Astrocyte (in vitro differentiated cells and primary cell): ENCODE data around the gene ZDHHC8. TPM values are rescaled to one million over a fixed set of nuclear protein-coding genes. Genes with fewer than 3 reads are reported as not detected.

Experiments used
- DNase-seq: peaks from one replicate; pipeline ENCODE4 v3.0.0-alpha.2; 2010; ENCODE audit warnings: low read depth
- FAIRE-seq: peaks from 2 replicates; lab custom pipeline; 2011; peaks lifted over from hg19 to GRCh38; lab: Jason Lieb, UNC
- H2AFZ ChIP-seq: 2 replicates; pipeline ENCODE4 v1.6.0; 2012; ENCODE audit warnings: low read depth, low read length, inconsistent platforms
- H3K27ac ChIP-seq: 2 replicates; pipeline ENCODE4 v1.5.1; 2011; ENCODE audit warnings: low read depth, low read length, inconsistent platforms
- H3K27me3 ChIP-seq: 2 replicates; pipeline ENCODE4 v1.6.0; 2011; ENCODE audit warnings: low read length, inconsistent platforms; ENCODE audit not compliant: insufficient read depth
- H3K36me3 ChIP-seq: 2 replicates; pipeline ENCODE4 v1.5.1; 2011; ENCODE audit warnings: low read length, inconsistent platforms; ENCODE audit not compliant: insufficient read depth
- H3K4me1 ChIP-seq: 2 replicates; pipeline ENCODE4 v1.5.1; 2011; ENCODE audit warnings: low read length, inconsistent platforms; ENCODE audit not compliant: insufficient read depth
- H3K4me2 ChIP-seq: 2 replicates; pipeline ENCODE4 v1.6.0; 2012; ENCODE audit warnings: low read length, inconsistent platforms
- H3K4me3 ChIP-seq: 2 replicates; pipeline ENCODE4 v1.5.1; 2011; ENCODE audit warnings: low read depth, mild to moderate bottlenecking, low read length, inconsistent platforms; ENCODE audit not compliant: insufficient read depth
- H3K79me2 ChIP-seq: 2 replicates; pipeline ENCODE4 v1.6.0; 2012; ENCODE audit warnings: mild to moderate bottlenecking, low read length, inconsistent platforms; ENCODE audit not compliant: insufficient read depth
- H3K9ac ChIP-seq: 2 replicates; pipeline ENCODE4 v1.6.0; 2012; ENCODE audit warnings: mild to moderate bottlenecking, low read length, inconsistent platforms
- H3K9me3 ChIP-seq: 2 replicates; pipeline ENCODE4 v1.5.1; 2012; ENCODE audit warnings: low read depth, mild to moderate bottlenecking, low read length, inconsistent platforms; ENCODE audit not compliant: insufficient read depth
- H4K20me1 ChIP-seq: 2 replicates; pipeline ENCODE4 v1.6.0; 2012; ENCODE audit warnings: low read length, inconsistent platforms; ENCODE audit not compliant: insufficient read depth
- H3K27ac Mint-ChIP-seq: one replicate; pipeline ENCODE4 v1.8.0; 2021; ENCODE audit warnings: mild to moderate bottlenecking, mixed read lengths; ENCODE audit not compliant: unreplicated experiment
- H3K27me3 Mint-ChIP-seq: one replicate; pipeline ENCODE4 v1.8.0; 2021; ENCODE audit warnings: low read depth, mixed read lengths; ENCODE audit not compliant: unreplicated experiment
- H3K36me3 Mint-ChIP-seq: one replicate; pipeline ENCODE4 v1.8.0; 2021; ENCODE audit warnings: low read depth, mixed read lengths; ENCODE audit not compliant: unreplicated experiment
- H3K4me1 Mint-ChIP-seq: one replicate; pipeline ENCODE4 v1.8.0; 2021; ENCODE audit warnings: low read depth, mixed read lengths; ENCODE audit not compliant: unreplicated experiment
- H3K4me3 Mint-ChIP-seq: one replicate; pipeline ENCODE4 v1.8.0; 2021; ENCODE audit warnings: mild to moderate bottlenecking, moderate library complexity, mixed read lengths; ENCODE audit not compliant: unreplicated experiment
- H3K9me3 Mint-ChIP-seq: one replicate; pipeline ENCODE4 v1.8.0; 2021; ENCODE audit warnings: mild to moderate bottlenecking, mixed read lengths; ENCODE audit not compliant: unreplicated experiment
- EZH2 ChIP-seq: IDR thresholded peaks from 2 replicates; pipeline ENCODE4 v1.6.1; 2012; ENCODE audit warnings: mild to moderate bottlenecking, low read length, inconsistent platforms; ENCODE audit not compliant: insufficient read depth
- total RNA-seq: library from RNA; stranded (reverse); gene quantifications from 2 replicates; pipeline ENCODE4 v1.2.1, GENCODE V29; 2021
- TF ChIP-seq, protein P1 (sequence below): IDR thresholded peaks from 2 replicates; pipeline ENCODE4 v1.5.1; 2011; ENCODE audit warnings: low read depth, mild to moderate bottlenecking, inconsistent platforms, low read length, moderate library complexity; ENCODE audit not compliant: insufficient read depth

The ZDHHC8 gene
- total RNA-seq, 1 donor from 2014 or later = 88.3 TPM

DNA sequence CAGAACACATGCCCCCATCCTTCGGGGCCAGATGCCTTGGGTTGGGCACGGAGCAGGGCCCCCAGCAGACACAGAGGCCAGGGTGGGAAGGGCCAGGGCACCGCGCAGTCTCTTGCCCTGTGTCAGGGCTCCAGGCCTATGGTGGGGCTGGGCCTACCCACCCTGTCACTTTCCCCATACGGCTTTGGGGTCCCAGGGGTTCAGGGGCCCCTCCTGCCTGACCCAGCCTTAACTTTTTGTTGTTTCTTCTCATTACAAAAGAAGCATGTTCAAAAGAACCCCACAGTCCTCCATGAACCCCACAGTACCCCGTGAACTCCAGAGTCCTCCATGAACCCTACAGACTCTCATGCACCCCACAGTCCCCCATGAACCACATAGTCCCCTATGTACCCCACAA lies 52.2 kb downstream of the ZDHHC8 start:
- H3K27me3 Mint-ChIP-seq = peaks cover 25% of the 10 kb centered on the region
- H3K27ac Mint-ChIP-seq = no peak overlapping the region
- FAIRE-seq (no peak), DNase-seq (no peak)
- no peaks in the 10 kb centered on the region for H3K36me3 Mint-ChIP-seq
- no peak overlapping the region for H3K4me2 ChIP-seq
- no peaks in the 10 kb centered on the region for H4K20me1 ChIP-seq
- H2AFZ ChIP-seq = no peak overlapping the region
- H3K27me3 ChIP-seq = no peaks in the 10 kb centered on the region
- no peaks in the 10 kb centered on the region for H3K9me3 ChIP-seq
- H3K27ac ChIP-seq = no peak overlapping the region
- TF ChIP-seq EZH2 = no peak
- TF ChIP-seq, protein P1, sequence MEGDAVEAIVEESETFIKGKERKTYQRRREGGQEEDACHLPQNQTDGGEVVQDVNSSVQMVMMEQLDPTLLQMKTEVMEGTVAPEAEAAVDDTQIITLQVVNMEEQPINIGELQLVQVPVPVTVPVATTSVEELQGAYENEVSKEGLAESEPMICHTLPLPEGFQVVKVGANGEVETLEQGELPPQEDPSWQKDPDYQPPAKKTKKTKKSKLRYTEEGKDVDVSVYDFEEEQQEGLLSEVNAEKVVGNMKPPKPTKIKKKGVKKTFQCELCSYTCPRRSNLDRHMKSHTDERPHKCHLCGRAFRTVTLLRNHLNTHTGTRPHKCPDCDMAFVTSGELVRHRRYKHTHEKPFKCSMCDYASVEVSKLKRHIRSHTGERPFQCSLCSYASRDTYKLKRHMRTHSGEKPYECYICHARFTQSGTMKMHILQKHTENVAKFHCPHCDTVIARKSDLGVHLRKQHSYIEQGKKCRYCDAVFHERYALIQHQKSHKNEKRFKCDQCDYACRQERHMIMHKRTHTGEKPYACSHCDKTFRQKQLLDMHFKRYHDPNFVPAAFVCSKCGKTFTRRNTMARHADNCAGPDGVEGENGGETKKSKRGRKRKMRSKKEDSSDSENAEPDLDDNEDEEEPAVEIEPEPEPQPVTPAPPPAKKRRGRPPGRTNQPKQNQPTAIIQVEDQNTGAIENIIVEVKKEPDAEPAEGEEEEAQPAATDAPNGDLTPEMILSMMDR = no peak
- no peaks in the 10 kb centered on the region for H3K4me1 Mint-ChIP-seq
- no peak overlapping the region for H3K4me3 Mint-ChIP-seq
- H3K9ac ChIP-seq = no peak overlapping the region
- H3K4me3 ChIP-seq = no peak overlapping the region
- no peaks in the 10 kb centered on the region for H3K9me3 Mint-ChIP-seq
- H3K4me1 ChIP-seq = no peaks in the 10 kb centered on the region
- H3K36me3 ChIP-seq = no peaks in the 10 kb centered on the region
- H3K79me2 ChIP-seq = no peaks in the 10 kb centered on the region

GRCh38 chr22:20184501-20185165 lies 53.0 kb downstream of the ZDHHC8 start:
- Histone ChIP-seq H3K36me3 (no peaks in the 10 kb centered on the region), H3K27ac (no peak overlapping the region), H2AFZ (no peak overlapping the region), H3K4me3 (no peak overlapping the region), H4K20me1 (no peaks in the 10 kb centered on the region), H3K9me3 (no peaks in the 10 kb centered on the region), H3K27me3 (no peaks in the 10 kb centered on the region), H3K9ac (no peak overlapping the region), H3K79me2 (no peaks in the 10 kb centered on the region), H3K4me1 (no peaks in the 10 kb centered on the region), H3K4me2 (no peak overlapping the region)
- FAIRE-seq (no peak), DNase-seq (no peak)
- Mint-ChIP-seq H3K27ac (no peak overlapping the region), H3K4me1 (no peaks in the 10 kb centered on the region), H3K27me3 (peaks cover 25% of the 10 kb centered on the region), H3K36me3 (no peaks in the 10 kb centered on the region), H3K9me3 (no peaks in the 10 kb centered on the region), H3K4me3 (no peak overlapping the region)
- no peak for TF ChIP-seq EZH2
- TF ChIP-seq, protein P1 = no peak

GRCh38 chr22:20185750-20186149 lies 54.1 kb downstream of the ZDHHC8 start:
- Histone ChIP-seq H4K20me1 (no peaks in the 10 kb centered on the region), H3K27ac (no peak overlapping the region), H3K4me1 (no peaks in the 10 kb centered on the region), H3K79me2 (no peaks in the 10 kb centered on the region), H3K36me3 (no peaks in the 10 kb centered on the region), H3K4me3 (no peak overlapping the region), H3K27me3 (no peaks in the 10 kb centered on the region), H2AFZ (no peak overlapping the region), H3K9ac (no peak overlapping the region), H3K9me3 (no peaks in the 10 kb centered on the region), H3K4me2 (no peak overlapping the region)
- Mint-ChIP-seq H3K9me3 (no peaks in the 10 kb centered on the region), H3K4me3 (no peak overlapping the region), H3K4me1 (no peaks in the 10 kb centered on the region), H3K27me3 (peaks cover 29% of the 10 kb centered on the region), H3K27ac (peak overlapping the region; percentile 26), H3K36me3 (no peaks in the 10 kb centered on the region)
- no peak for TF ChIP-seq EZH2
- TF ChIP-seq, protein P1 = no peak
- DNase-seq = no peak
- no peak for FAIRE-seq
